Loucy (cell line): ENCODE measurements around the gene EPHA2.

Source experiments
- EZH2phosphoT487 ChIP-seq: fragments of 200-600 bp; IDR thresholded peaks from 2 replicates; pipeline ENCODE4 v1.6.1; 2018; ENCODE audit warnings: antibody characterized with exemption, mild to moderate bottlenecking, moderate library complexity, borderline replicate concordance
- TF ChIP-seq, protein P1 (sequence below): fragments of 200-600 bp; sonication (generic); conservative IDR thresholded peaks from 2 replicates; pipeline ENCODE4 v1.5.1; 2014; ENCODE audit warnings: mild to moderate bottlenecking, antibody characterized with exemption, low read length

- TF ChIP-seq, protein P1, sequence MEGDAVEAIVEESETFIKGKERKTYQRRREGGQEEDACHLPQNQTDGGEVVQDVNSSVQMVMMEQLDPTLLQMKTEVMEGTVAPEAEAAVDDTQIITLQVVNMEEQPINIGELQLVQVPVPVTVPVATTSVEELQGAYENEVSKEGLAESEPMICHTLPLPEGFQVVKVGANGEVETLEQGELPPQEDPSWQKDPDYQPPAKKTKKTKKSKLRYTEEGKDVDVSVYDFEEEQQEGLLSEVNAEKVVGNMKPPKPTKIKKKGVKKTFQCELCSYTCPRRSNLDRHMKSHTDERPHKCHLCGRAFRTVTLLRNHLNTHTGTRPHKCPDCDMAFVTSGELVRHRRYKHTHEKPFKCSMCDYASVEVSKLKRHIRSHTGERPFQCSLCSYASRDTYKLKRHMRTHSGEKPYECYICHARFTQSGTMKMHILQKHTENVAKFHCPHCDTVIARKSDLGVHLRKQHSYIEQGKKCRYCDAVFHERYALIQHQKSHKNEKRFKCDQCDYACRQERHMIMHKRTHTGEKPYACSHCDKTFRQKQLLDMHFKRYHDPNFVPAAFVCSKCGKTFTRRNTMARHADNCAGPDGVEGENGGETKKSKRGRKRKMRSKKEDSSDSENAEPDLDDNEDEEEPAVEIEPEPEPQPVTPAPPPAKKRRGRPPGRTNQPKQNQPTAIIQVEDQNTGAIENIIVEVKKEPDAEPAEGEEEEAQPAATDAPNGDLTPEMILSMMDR = no peak
- no peak for TF ChIP-seq EZH2phosphoT487
These were observed 33.1 kb upstream of the EPHA2 start for GRCh38 chr1:16189003-16189402.
